ENCODE results near the gene OSBPL6. TPM values are rescaled to one million over a fixed set of nuclear protein-coding genes. Genes with fewer than 3 reads are reported as not detected.

The OSBPL6 gene
- 14.0 and 14.8 TPM in 2 replicates for total RNA-seq (ENCODE audit: low replicate concordance)

DNA sequence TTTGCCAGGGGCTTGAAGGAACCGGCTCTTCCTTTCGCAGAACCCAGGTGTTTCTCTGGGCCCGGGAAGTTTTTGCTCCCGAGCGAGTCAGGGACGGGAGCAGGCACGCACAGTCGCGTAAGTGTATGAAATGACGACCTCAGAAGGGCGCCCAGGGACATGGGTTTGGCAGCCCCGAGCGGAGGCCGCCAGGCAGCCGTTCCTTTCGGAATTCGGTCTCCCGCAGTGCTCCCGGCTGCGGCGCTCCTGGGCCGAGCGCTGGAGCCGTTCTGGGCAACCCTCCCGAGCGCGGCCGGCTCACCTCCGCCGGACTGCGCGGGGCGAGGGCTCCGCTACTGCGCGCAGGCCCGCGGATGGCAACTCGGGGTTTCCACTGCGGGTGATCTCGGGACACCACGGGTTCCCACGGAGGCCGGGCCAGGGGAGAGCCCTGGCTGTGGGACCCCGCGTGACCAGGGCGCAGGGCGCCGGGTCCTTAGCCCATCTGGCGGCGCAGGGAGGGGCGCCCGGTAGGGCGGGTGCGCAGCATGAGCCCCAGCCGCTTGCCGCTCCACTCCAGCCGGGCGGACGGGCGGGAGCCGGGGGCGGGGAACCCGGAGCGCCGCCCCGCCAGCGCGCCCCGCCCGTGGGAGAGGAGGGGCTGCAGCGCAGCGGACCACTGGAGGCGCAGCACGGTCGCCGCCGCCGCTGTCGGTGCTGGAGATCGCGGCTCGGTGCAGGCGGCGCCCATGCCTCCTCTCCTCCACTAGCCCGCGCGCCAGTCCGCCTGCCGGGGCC lies at the start of gene OSBPL6:
Gene OSBPL6, plus strand, starts transcription at position 690 of the 777 bp plus-strand sequence. CDS start 111,673 bp downstream, outside the sequence.
- peak within 1 kb of the TSS; percentile 88 for H3K4me2 ChIP-seq
- Mint-ChIP-seq H3K4me1 (peaks cover 24% of the 10 kb centered on the region), H3K9me3 (no peaks in the 10 kb centered on the region), H3K36me3 (no peaks in the 10 kb centered on the region), H3K27ac (peak within 1 kb of the TSS; percentile 73), H3K4me3 (peak within 1 kb of the TSS; percentile 94), H3K27me3 (ENCODE audit: insufficient read depth, low read depth) (peaks cover 21% of the 10 kb centered on the region)
- peaks cover 33% of the 10 kb centered on the region for H3K27me3 ChIP-seq
- H3K36me3 ChIP-seq: no peaks in the 10 kb centered on the region
- no peak within 1 kb of the TSS for H3K27ac ChIP-seq
- H3F3A ChIP-seq (ENCODE audit: low read depth): peaks cover 32% of the 10 kb centered on the region
- H3K9ac ChIP-seq: peak within 1 kb of the TSS; percentile 48
- H3K4me3 ChIP-seq: peak within 1 kb of the TSS; percentile 100
- DNase-seq (ENCODE audit: low spot score): peak; percentile 94
- peaks cover 19% of the 10 kb centered on the region for H3K79me2 ChIP-seq (ENCODE audit: low read depth)
- H3K4me1 ChIP-seq: peaks cover 22% of the 10 kb centered on the region
- H4K20me1 ChIP-seq (ENCODE audit: low read depth): peaks cover 15% of the 10 kb centered on the region
- no peaks in the 10 kb centered on the region for H3K9me3 ChIP-seq (ENCODE audit: low read depth)
- TF ChIP-seq EZH2 (IDR thresholded peaks at IDR 0.05) (peak; percentile 43), EZH2phosphoT487 (IDR thresholded peaks at IDR 0.05) (no peak), CTCF (IDR thresholded peaks at IDR 0.05) (peak; percentile 32)
- peak within 1 kb of the TSS; percentile 100 for H2AFZ ChIP-seq (replicated peaks)

DNA sequence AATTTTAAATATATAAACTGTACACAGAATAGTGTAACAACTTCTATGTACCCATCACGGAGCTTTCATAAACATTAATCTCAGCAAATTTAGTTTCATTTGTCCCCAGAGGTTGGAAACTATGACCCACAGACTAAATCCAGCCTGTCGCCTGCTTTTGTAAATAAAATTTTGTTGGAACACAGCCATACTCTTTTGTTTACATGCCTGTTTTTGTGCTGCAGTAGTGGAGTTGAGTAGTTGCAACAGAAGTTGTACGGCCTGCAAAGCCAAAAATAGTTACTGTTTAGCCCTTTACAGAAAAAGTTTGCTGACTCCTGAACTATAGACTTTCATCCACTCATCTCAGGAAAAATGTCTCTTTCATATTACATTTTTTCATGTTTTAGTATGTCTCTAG lies 42.3 kb upstream of the OSBPL6 start:
- H3K27ac Mint-ChIP-seq: no peak overlapping the region
- H3F3A ChIP-seq (ENCODE audit: low read depth): no peaks in the 10 kb centered on the region
- H3K36me3 ChIP-seq: no peaks in the 10 kb centered on the region
- H3K4me1 ChIP-seq: no peaks in the 10 kb centered on the region
- H3K4me3 Mint-ChIP-seq: no peak overlapping the region
- no peaks in the 10 kb centered on the region for H3K27me3 ChIP-seq
- DNase-seq (ENCODE audit: low spot score): no peak
- H3K27ac ChIP-seq: no peak overlapping the region
- no peak overlapping the region for H2AFZ ChIP-seq (replicated peaks)
- no peaks in the 10 kb centered on the region for H3K4me1 Mint-ChIP-seq
- H3K36me3 Mint-ChIP-seq: no peaks in the 10 kb centered on the region
- H4K20me1 ChIP-seq (ENCODE audit: low read depth): no peaks in the 10 kb centered on the region
- H3K4me2 ChIP-seq: no peak overlapping the region
- H3K4me3 ChIP-seq: no peak overlapping the region
- H3K9ac ChIP-seq: no peak overlapping the region
- H3K9me3 ChIP-seq (ENCODE audit: low read depth): no peaks in the 10 kb centered on the region
- H3K79me2 ChIP-seq (ENCODE audit: low read depth): no peaks in the 10 kb centered on the region
- H3K27me3 Mint-ChIP-seq (ENCODE audit: insufficient read depth, low read depth): no peaks in the 10 kb centered on the region
- peaks cover 7% of the 10 kb centered on the region for H3K9me3 Mint-ChIP-seq
- TF ChIP-seq CTCF (IDR thresholded peaks at IDR 0.05) (no peak), EZH2phosphoT487 (IDR thresholded peaks at IDR 0.05) (no peak), EZH2 (IDR thresholded peaks at IDR 0.05) (no peak)

DNA sequence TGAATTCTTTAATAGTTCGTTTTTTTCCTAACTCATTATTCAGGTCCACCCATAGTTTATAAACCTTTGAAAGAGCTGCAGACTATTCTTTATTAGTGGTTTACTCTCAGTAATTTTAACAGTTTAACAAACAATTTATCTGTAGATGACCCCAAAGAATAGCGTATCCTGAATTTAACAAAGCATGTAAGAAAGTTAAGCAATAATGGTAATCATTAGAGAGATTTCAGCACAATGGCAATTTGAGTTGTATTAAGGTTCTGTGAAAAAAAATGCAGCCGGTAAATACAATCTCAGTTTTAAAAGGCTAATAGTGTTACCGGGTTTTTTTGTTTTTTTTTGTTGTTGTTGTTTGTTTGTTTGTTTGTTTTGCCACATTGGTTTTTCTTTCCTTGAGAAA lies 41.8 kb upstream of the OSBPL6 start:
- Histone ChIP-seq H3K4me3 (no peak overlapping the region), H3K36me3 (no peaks in the 10 kb centered on the region), H3K4me2 (no peak overlapping the region), H3K27ac (no peak overlapping the region), H3K4me1 (no peaks in the 10 kb centered on the region), H2AFZ (replicated peaks) (no peak overlapping the region), H3K79me2 (ENCODE audit: low read depth) (no peaks in the 10 kb centered on the region), H3K27me3 (no peaks in the 10 kb centered on the region), H3K9ac (no peak overlapping the region), H4K20me1 (ENCODE audit: low read depth) (no peaks in the 10 kb centered on the region), H3F3A (ENCODE audit: low read depth) (no peaks in the 10 kb centered on the region), H3K9me3 (ENCODE audit: low read depth) (no peaks in the 10 kb centered on the region)
- Mint-ChIP-seq H3K36me3 (no peaks in the 10 kb centered on the region), H3K4me1 (no peaks in the 10 kb centered on the region), H3K9me3 (peaks cover 7% of the 10 kb centered on the region), H3K4me3 (no peak overlapping the region), H3K27me3 (ENCODE audit: insufficient read depth, low read depth) (no peaks in the 10 kb centered on the region), H3K27ac (no peak overlapping the region)
- DNase-seq (ENCODE audit: low spot score): no peak
- no peak for TF ChIP-seq EZH2 (IDR thresholded peaks at IDR 0.05)
- no peak for TF ChIP-seq EZH2phosphoT487 (IDR thresholded peaks at IDR 0.05)
- no peak for TF ChIP-seq CTCF (IDR thresholded peaks at IDR 0.05)

Data from neural progenitor cell (in vitro differentiated cells).